Body of pancreas (tissue), 4 donors: ENCODE measurements around the gene FAM107B. TPM values are rescaled to one million over a fixed set of nuclear protein-coding genes. Genes with fewer than 3 reads are reported as not detected.

Experiments used
- ATAC-seq: fragments of 150-250 bp; one replicate; pipeline ENCODE4 v1.9.1; 2016
- DNase-seq, 4 donors: peaks; one replicate each; pipeline ENCODE4 v3.0.0-alpha.2; 2019
- H3K27ac ChIP-seq, 4 donors: fragments of 200-600 bp; sonication (generic); 1 replicate in 3 of 4; 2 replicates in 1 of 4; pipeline versions ENCODE4 v1.5.1 to v1.6.1; 2016 to 2019; ENCODE audit warnings: mild to moderate bottlenecking in 1 of 4, mixed read lengths in 1 of 4, moderate library complexity in 1 of 4
- H3K27me3 ChIP-seq, 2 donors: fragments of 200-600 bp; sonication (generic); one replicate each; pipeline ENCODE4 v1.6.0; 2016; ENCODE audit warnings: mild to moderate bottlenecking in 1 of 2
- H3K36me3 ChIP-seq, 2 donors: fragments of 200-600 bp; sonication (generic); replicated peaks in 1 of 2; 2 replicates each; pipeline ENCODE4 v1.5.1; 2016; ENCODE audit warnings: low read depth in 2 of 2; ENCODE audit not compliant: insufficient read depth in 1 of 2
- H3K4me1 ChIP-seq: fragments of 200-600 bp; sonication (generic); one replicate; pipeline ENCODE4 v1.6.0; 2016
- H3K4me3 ChIP-seq, 2 donors: fragments of 200-600 bp; sonication (generic); 1 replicate in 1 of 2; 2 replicates in 1 of 2; pipeline ENCODE4 v1.5.1; 2016 to 2019
- H3K9me3 ChIP-seq, 3 donors: fragments of 200-600 bp; sonication (generic); 1 replicate in 2 of 3; 2 replicates in 1 of 3; pipeline ENCODE4 v1.5.1; 2016
- POLR2A ChIP-seq, 3 donors: fragments of 450-650 bp; IDR thresholded peaks; one replicate each; pipeline ENCODE4 v1.6.1; 2016; ENCODE audit warnings: antibody characterized with exemption in 3 of 3, mild to moderate bottlenecking in 2 of 3
- WGBS, 2 donors: methylation state at CpG; one replicate each; pipeline ENCODE4 v1.1.5; 2017; 5-methylcytosine and 5-hydroxymethylcytosine counted together
- intact Hi-C: fragments of 100-400 bp; cut with DNase I; formaldehyde crosslinking; loops from one replicate; pipeline ENCODE4 v1.15.1; 2023
- total RNA-seq, 2 donors: library from RNA; depleted of rRNA; stranded (reverse); fragments of >200 nt; gene quantifications; one replicate each; pipeline ENCODE4 v1.1.0, GENCODE V29; 2016
- TF ChIP-seq, protein P1 (sequence below), 7 experiments: fragments of 450-650 bp in 4 of 7; fragments of 200-600 bp in 3 of 7; sonication (generic) in 3 of 7; IDR thresholded peaks; one replicate each; pipeline ENCODE4 v1.5.1; 2016 to 2019; ENCODE audit warnings: antibody characterized with exemption in 7 of 7

FAM107B gene
- total RNA-seq, 2 donors from 2014 or later = 19.4 to 45.9 TPM

DNA sequence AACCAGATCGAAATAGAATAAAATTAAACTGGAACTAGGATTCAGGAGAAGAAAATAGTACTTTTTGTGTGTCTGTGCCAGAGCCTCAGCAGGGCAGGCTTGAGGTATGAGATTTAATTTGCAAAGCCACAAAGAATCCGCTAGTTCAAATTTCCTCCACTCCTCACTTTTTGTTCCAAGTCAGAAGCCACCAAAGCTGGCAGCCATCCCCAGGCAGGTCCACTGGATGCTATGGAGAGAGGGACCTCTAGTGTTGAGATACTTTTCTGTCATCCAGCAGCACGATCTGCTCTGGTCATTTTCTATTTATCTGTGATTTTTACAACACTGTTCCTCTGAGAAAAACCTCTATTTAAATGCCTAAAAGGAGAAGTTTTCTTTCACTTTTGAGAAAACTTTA lies 296.1 kb downstream of the FAM107B start:
- Histone ChIP-seq H3K4me1 (peaks cover 14% of the 10 kb centered on the region), H3K27ac (peak overlapping the region in 3 of 4 donors; percentile 27 to 69 (median 53)), H3K36me3 (no peaks in the 10 kb centered on the region), H3K4me3 (no peak overlapping the region), H3K9me3 (no peaks in the 10 kb centered on the region), H3K27me3 (no peaks in the 10 kb centered on the region)
- intact Hi-C loops = loop anchor here (5.0 to 10.0 kb wide), 2 partner anchors 286 to 694 kb away; no protein-coding TSS in a partner anchor
- ATAC-seq (peak; percentile 93), DNase-seq (peak; percentile 83 to 92 (median 88))
- no peak for TF ChIP-seq POLR2A (IDR thresholded peaks at IDR 0.05)
- TF ChIP-seq, protein P1, sequence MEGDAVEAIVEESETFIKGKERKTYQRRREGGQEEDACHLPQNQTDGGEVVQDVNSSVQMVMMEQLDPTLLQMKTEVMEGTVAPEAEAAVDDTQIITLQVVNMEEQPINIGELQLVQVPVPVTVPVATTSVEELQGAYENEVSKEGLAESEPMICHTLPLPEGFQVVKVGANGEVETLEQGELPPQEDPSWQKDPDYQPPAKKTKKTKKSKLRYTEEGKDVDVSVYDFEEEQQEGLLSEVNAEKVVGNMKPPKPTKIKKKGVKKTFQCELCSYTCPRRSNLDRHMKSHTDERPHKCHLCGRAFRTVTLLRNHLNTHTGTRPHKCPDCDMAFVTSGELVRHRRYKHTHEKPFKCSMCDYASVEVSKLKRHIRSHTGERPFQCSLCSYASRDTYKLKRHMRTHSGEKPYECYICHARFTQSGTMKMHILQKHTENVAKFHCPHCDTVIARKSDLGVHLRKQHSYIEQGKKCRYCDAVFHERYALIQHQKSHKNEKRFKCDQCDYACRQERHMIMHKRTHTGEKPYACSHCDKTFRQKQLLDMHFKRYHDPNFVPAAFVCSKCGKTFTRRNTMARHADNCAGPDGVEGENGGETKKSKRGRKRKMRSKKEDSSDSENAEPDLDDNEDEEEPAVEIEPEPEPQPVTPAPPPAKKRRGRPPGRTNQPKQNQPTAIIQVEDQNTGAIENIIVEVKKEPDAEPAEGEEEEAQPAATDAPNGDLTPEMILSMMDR (IDR thresholded peaks at IDR 0.05) = peak; percentile 63 to 93 (median 89)
- WGBS, 2 donors = 10 to 17% methylated on average over 3 of the region's 3 CpGs

DNA sequence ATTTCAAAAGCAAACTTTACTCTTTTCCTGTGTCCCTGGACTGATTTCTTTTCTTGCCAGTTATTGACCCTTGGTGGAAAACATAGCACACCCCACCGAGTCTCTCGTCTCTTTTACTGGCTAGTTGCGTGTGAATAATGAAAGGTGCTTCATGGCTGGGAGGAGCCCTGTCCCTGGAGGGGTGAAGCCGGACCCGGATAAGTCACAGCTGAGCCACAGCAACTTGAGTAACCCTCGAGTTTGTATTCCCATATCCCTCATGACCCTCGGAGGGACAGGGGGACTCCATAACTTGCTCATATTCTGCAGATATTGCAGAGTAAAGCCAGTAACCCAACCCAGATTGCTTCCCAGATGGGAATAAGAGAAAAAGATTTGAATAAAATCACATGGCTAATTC lies 296.5 kb downstream of the FAM107B start:
- DNase-seq = peak; percentile 29 to 68 (median 46)
- Histone ChIP-seq H3K4me3 (no peak overlapping the region), H3K9me3 (no peaks in the 10 kb centered on the region), H3K36me3 (no peaks in the 10 kb centered on the region), H3K27ac (peak overlapping the region in 3 of 4 donors; percentile 27 to 69 (median 53)), H3K4me1 (peaks cover 14% of the 10 kb centered on the region), H3K27me3 (no peaks in the 10 kb centered on the region)
- TF ChIP-seq, protein P1 (IDR thresholded peaks at IDR 0.05) = no peak
- TF ChIP-seq POLR2A (IDR thresholded peaks at IDR 0.05) = peak in 1 of 3 donors; percentile 8
- intact Hi-C loops = loop anchor here (5.0 to 10.0 kb wide), 2 partner anchors 286 to 693 kb away; no protein-coding TSS in a partner anchor
- peak; percentile 64 for ATAC-seq
- WGBS, 2 donors = 30 to 35% methylated on average over 7 of the region's 7 CpGs

DNA sequence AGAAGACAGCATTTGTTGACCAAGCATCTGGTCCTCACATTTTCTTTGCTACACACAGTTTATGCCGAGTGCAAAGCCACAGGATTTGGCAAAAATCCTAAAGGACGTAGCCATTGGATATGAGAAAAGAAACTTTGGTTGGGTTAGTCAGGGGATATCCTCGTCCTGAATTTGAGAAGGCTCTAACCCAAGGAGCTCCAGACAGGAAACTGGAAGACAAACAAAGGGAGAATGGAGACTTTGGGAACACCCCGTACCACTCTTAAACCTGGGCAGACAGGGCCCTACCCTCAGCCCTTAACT lies 297.3 kb downstream of the FAM107B start:
- ATAC-seq (no peak), DNase-seq (no peak)
- Histone ChIP-seq H3K9me3 (no peaks in the 10 kb centered on the region), H3K4me3 (no peak overlapping the region), H3K4me1 (peaks cover 14% of the 10 kb centered on the region), H3K27ac (peak overlapping the region in 1 of 4 donors; percentile 53), H3K27me3 (no peaks in the 10 kb centered on the region), H3K36me3 (no peaks in the 10 kb centered on the region)
- TF ChIP-seq, protein P1 (IDR thresholded peaks at IDR 0.05) = no peak
- no peak for TF ChIP-seq POLR2A (IDR thresholded peaks at IDR 0.05)
- 58 to 68% methylated on average over 4 of the region's 4 CpGs for WGBS, 2 donors
- intact Hi-C loops = loop anchor here (5.0 to 10.0 kb wide), 2 partner anchors 285 to 693 kb away; no protein-coding TSS in a partner anchor

DNA sequence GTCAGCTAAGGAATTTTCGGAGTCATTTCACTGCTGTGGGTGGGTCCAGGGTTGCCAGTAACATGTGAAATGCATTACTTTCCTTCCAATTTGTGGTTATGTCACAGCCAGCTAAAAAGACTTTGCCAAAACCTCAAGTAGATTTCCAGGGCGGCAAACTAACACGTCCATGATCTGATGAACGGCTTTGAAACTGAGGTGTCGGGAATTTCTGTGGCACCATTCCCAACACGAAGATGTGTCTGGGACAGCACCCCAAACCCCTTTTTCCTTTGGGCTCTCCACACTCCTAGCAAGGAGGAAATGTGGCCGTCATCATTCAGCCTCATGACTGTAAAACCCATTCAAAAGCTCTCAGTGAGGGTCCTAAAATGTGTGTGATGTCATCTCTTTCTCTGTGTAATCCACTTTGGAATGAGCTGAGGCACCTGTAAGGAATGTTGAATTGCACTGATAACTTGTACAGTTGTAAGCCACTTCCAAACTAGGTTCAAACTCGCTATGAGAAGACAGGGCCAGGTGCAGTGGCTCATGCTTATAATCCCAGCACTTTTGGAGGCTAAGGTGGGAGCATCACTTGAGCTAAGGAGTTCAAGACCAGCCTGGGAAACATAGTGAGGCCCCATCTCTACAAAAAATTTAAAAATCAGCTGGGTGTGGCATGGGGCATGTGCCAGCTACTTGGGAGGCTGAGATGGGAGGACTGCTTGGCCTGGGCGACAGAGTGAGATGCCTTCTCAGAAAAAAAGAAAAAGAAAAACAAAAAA lies 297.9 kb downstream of the FAM107B start:
- TF ChIP-seq, protein P1 (IDR thresholded peaks at IDR 0.05) = no peak
- TF ChIP-seq POLR2A (IDR thresholded peaks at IDR 0.05) = no peak
- 91 to 92% methylated on average over 9 of the region's 9 CpGs for WGBS, 2 donors
- ATAC-seq (no peak), DNase-seq (no peak)
- H3K4me3 ChIP-seq = no peak overlapping the region
- no peak overlapping the region for H3K27ac ChIP-seq
- no peaks in the 10 kb centered on the region for H3K9me3 ChIP-seq
- intact Hi-C loops = loop anchor here (5.0 to 10.0 kb wide), 2 partner anchors 285 to 692 kb away; no protein-coding TSS in a partner anchor
- no peaks in the 10 kb centered on the region for H3K36me3 ChIP-seq
- H3K4me1 ChIP-seq = peaks cover 14% of the 10 kb centered on the region
- H3K27me3 ChIP-seq = no peaks in the 10 kb centered on the region
